ENCODE data around the gene DSCAM. TPM values are rescaled to one million over a fixed set of nuclear protein-coding genes. Genes with fewer than 3 reads are reported as not detected.

The DSCAM gene
- total RNA-seq, 3 donors from 2014 or later (not counting 1 experiment from before 2014, with no cell fraction given) = not detected

DNA sequence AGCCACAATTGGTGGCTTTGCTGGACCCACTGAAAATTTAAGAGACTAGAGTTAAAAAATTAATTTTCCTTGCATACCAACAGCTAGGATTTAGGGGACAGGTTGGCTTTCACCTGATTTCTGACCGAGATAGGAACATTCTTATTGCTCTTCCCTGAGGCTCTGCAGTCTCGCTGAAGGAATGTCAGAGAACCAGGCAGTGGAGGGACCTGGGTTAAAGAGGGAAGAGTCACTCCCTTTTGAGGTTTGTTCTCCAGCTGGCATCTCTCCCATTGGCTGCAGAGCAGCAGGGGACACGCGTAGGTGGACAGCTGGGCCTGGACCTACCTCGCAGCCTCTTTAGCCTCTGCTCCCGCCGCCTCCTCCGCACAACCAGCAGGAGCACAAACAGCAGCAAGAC is 772.2 kb downstream of the DSCAM start:
- Mint-ChIP-seq H3K27ac (no peak overlapping the region), H3K36me3 (no peaks in the 10 kb centered on the region), H3K27me3 (ENCODE audit: low read depth in 2 of 2) (no peaks in the 10 kb centered on the region), H3K4me3 (no peak overlapping the region), H3K4me1 (no peaks in the 10 kb centered on the region), H3K9me3 (peaks cover 0 to 5% of the 10 kb centered on the region in 2 donors)
- intact Hi-C loops (cut with micrococcal nuclease) = no loop called here
- DNase-seq = no peak
- WGBS (ENCODE audit: insufficient coverage) = 91% methylated on average over 8 of the region's 8 CpGs
- H3K9me3 ChIP-seq (ENCODE audit: control insufficient read depth, insufficient read depth, low read length) = no peaks in the 10 kb centered on the region
- H3K4me1 ChIP-seq (ENCODE audit: control insufficient read depth, insufficient read depth, low read length) = no peaks in the 10 kb centered on the region
- no peak for ATAC-seq
- no peaks in the 10 kb centered on the region for H3K36me3 ChIP-seq (ENCODE audit: control insufficient read depth, insufficient read depth, low read length)
- TF ChIP-seq, protein P1, sequence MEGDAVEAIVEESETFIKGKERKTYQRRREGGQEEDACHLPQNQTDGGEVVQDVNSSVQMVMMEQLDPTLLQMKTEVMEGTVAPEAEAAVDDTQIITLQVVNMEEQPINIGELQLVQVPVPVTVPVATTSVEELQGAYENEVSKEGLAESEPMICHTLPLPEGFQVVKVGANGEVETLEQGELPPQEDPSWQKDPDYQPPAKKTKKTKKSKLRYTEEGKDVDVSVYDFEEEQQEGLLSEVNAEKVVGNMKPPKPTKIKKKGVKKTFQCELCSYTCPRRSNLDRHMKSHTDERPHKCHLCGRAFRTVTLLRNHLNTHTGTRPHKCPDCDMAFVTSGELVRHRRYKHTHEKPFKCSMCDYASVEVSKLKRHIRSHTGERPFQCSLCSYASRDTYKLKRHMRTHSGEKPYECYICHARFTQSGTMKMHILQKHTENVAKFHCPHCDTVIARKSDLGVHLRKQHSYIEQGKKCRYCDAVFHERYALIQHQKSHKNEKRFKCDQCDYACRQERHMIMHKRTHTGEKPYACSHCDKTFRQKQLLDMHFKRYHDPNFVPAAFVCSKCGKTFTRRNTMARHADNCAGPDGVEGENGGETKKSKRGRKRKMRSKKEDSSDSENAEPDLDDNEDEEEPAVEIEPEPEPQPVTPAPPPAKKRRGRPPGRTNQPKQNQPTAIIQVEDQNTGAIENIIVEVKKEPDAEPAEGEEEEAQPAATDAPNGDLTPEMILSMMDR (IDR thresholded peaks at IDR 0.05) = no peak
- H3K27me3 ChIP-seq (ENCODE audit: control insufficient read depth, insufficient read depth, low read length) = no peaks in the 10 kb centered on the region
- no peak overlapping the region for H3K4me3 ChIP-seq (ENCODE audit: low read length)
- H3K27ac ChIP-seq (ENCODE audit: low read length) = no peak overlapping the region

DNA sequence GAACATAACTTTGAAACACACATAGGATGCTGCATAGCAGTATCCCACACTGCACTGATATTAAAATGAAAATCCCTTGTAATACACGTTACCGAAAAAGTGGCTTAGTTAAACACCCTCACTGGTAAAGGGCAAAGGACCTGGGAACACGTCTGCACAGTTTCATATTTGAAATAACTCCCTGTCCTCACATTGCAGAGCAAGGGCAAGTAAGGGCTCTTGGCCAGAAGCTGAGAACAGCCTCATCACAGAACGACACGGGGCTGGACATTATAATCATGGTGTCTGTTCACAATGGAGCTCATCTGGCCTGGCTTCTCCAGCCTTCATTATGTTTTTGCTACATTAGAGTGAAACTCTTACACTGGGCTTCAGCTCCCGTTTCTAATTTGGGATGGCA is 772.8 kb downstream of the DSCAM start:
- ATAC-seq (no peak), DNase-seq (no peak)
- TF ChIP-seq, protein P1 (IDR thresholded peaks at IDR 0.05) = no peak
- Mint-ChIP-seq H3K27ac (no peak overlapping the region), H3K9me3 (peaks cover 0 to 5% of the 10 kb centered on the region in 2 donors), H3K36me3 (no peaks in the 10 kb centered on the region), H3K4me1 (no peaks in the 10 kb centered on the region), H3K27me3 (ENCODE audit: low read depth in 2 of 2) (no peaks in the 10 kb centered on the region), H3K4me3 (no peak overlapping the region)
- intact Hi-C loops (cut with micrococcal nuclease) = no loop called here
- Histone ChIP-seq H3K27ac (ENCODE audit: low read length) (no peak overlapping the region), H3K36me3 (ENCODE audit: control insufficient read depth, insufficient read depth, low read length) (no peaks in the 10 kb centered on the region), H3K9me3 (ENCODE audit: control insufficient read depth, insufficient read depth, low read length) (no peaks in the 10 kb centered on the region), H3K4me3 (ENCODE audit: low read length) (no peak overlapping the region), H3K4me1 (ENCODE audit: control insufficient read depth, insufficient read depth, low read length) (no peaks in the 10 kb centered on the region), H3K27me3 (ENCODE audit: control insufficient read depth, insufficient read depth, low read length) (no peaks in the 10 kb centered on the region)
- 80% methylated on average over 6 of the region's 6 CpGs for WGBS (ENCODE audit: insufficient coverage)

DNA sequence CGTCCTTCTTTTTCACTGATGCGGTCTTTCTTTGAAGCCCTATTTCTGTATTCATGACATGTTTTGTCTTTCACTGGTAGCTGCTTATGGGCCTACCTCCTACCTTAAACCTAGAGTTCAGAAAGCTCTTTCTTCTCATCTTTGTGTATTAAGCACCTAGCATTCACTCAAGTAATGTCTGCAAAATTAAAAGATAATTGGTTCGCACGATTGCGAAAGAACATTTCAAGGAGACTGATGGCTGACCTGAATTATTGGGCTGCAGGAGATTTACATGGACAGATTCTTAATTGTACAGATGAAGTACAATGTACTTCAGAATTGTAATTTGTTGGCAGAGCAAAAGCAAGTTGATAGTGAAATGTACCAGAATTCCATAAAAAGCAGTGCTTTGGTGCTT is 773.3 kb downstream of the DSCAM start:
- no peaks in the 10 kb centered on the region for H3K9me3 ChIP-seq (ENCODE audit: control insufficient read depth, insufficient read depth, low read length)
- no peaks in the 10 kb centered on the region for H3K4me1 ChIP-seq (ENCODE audit: control insufficient read depth, insufficient read depth, low read length)
- no peak overlapping the region for H3K27ac ChIP-seq (ENCODE audit: low read length)
- no peaks in the 10 kb centered on the region for H3K27me3 ChIP-seq (ENCODE audit: control insufficient read depth, insufficient read depth, low read length)
- 99% methylated on average over 5 of the region's 5 CpGs for WGBS (ENCODE audit: insufficient coverage)
- no peak for ATAC-seq
- DNase-seq = no peak
- Mint-ChIP-seq H3K4me1 (no peaks in the 10 kb centered on the region), H3K9me3 (peaks cover 0 to 5% of the 10 kb centered on the region in 2 donors), H3K4me3 (no peak overlapping the region), H3K27ac (no peak overlapping the region), H3K27me3 (ENCODE audit: low read depth in 2 of 2) (no peaks in the 10 kb centered on the region), H3K36me3 (no peaks in the 10 kb centered on the region)
- H3K36me3 ChIP-seq (ENCODE audit: control insufficient read depth, insufficient read depth, low read length) = no peaks in the 10 kb centered on the region
- TF ChIP-seq, protein P1 (IDR thresholded peaks at IDR 0.05) = no peak
- intact Hi-C loops (cut with micrococcal nuclease) = no loop called here
- no peak overlapping the region for H3K4me3 ChIP-seq (ENCODE audit: low read length)

DNA sequence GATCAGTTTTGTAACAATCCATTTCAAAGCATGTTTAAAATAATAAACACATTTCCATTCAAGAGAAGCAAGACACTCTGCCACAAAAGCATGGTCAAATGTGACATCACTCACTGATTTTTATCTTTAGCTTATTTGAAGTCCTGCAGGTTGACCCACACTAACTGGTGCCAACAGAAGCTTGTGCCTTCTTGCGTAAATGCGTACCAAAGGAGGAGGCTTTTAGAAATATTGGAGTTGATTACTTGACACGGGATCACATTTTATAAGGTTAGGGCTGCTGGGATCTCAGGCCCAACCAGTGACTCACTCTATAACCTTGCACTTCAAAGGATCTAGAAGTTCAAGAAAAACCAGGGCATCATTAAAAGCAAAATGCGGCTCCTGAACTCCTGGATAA is 776.1 kb downstream of the DSCAM start:
- Histone ChIP-seq H3K27ac (ENCODE audit: low read length) (no peak overlapping the region), H3K4me1 (ENCODE audit: control insufficient read depth, insufficient read depth, low read length) (no peaks in the 10 kb centered on the region), H3K4me3 (ENCODE audit: low read length) (no peak overlapping the region), H3K27me3 (ENCODE audit: control insufficient read depth, insufficient read depth, low read length) (no peaks in the 10 kb centered on the region), H3K36me3 (ENCODE audit: control insufficient read depth, insufficient read depth, low read length) (no peaks in the 10 kb centered on the region), H3K9me3 (ENCODE audit: control insufficient read depth, insufficient read depth, low read length) (no peaks in the 10 kb centered on the region)
- Mint-ChIP-seq H3K27ac (no peak overlapping the region), H3K27me3 (ENCODE audit: low read depth in 2 of 2) (no peaks in the 10 kb centered on the region), H3K36me3 (no peaks in the 10 kb centered on the region), H3K4me1 (no peaks in the 10 kb centered on the region), H3K4me3 (no peak overlapping the region), H3K9me3 (peaks cover 2 to 5% of the 10 kb centered on the region in 2 donors)
- TF ChIP-seq, protein P1 (IDR thresholded peaks at IDR 0.05) = no peak
- DNase-seq (no peak), ATAC-seq (no peak)
- 88% methylated on average over 4 of the region's 4 CpGs for WGBS (ENCODE audit: insufficient coverage)
- intact Hi-C loops (cut with micrococcal nuclease) = no loop called here

All from natural killer cell (primary cell).